Measurements from ENCODE around the gene STIL.
"Not testable (repeated sequence)": the region's sequence is repeated elsewhere in the genome, so short reads cannot be mapped to it uniquely, and the experiment has no call there.

The STIL gene

DNA sequence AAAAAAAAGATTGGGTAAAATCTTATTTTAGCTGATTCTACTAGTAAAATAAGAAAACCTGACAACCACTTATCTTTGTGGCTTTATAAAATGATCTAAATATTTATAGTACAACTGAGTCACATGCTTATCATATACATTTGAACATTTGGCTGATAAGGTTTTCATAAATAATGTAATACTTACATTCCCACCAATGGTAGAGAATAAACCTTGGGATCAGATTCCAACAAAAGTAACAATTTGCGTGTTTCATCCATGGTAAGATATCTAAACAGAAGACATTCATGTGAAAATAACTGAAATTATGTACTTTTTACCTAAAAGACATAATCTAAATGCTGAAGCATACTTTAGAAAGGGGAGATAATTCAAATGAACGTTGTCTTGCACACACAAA lies 18.4 kb downstream of the STIL start:
- TF ChIP-seq, protein P1, sequence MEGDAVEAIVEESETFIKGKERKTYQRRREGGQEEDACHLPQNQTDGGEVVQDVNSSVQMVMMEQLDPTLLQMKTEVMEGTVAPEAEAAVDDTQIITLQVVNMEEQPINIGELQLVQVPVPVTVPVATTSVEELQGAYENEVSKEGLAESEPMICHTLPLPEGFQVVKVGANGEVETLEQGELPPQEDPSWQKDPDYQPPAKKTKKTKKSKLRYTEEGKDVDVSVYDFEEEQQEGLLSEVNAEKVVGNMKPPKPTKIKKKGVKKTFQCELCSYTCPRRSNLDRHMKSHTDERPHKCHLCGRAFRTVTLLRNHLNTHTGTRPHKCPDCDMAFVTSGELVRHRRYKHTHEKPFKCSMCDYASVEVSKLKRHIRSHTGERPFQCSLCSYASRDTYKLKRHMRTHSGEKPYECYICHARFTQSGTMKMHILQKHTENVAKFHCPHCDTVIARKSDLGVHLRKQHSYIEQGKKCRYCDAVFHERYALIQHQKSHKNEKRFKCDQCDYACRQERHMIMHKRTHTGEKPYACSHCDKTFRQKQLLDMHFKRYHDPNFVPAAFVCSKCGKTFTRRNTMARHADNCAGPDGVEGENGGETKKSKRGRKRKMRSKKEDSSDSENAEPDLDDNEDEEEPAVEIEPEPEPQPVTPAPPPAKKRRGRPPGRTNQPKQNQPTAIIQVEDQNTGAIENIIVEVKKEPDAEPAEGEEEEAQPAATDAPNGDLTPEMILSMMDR (IDR thresholded peaks at IDR 0.05; ENCODE audit: extremely low read depth, insufficient read depth, missing control alignments): no peak
- DNase-seq (ENCODE audit: low spot score): no peak
- in situ Hi-C loops (cut with MboI; ENCODE audit: low pct_unique_long_range_greater_than_20kb, low sequenced_read_pairs, unreplicated experiment): no loop called here

DNA sequence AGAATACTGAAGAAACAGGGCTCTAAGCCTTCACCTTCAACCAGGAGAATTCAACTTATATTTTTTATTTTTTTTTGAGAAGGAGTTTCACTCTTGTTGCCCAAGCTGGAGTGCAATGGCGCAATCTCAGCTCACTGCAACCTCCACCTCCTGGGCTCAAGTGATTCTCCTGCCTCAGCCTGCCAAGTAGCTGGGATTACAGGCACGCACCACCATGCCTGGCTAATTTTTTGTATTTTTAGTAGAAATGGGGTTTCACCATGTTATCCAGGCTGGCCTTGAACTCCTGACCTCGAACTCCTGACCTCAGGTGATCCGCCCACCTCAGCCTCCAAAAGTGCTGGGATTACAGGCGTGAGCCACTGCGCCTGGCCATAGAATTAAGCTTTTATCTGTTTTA lies 19.1 kb downstream of the STIL start:
- in situ Hi-C loops (cut with MboI; ENCODE audit: low pct_unique_long_range_greater_than_20kb, low sequenced_read_pairs, unreplicated experiment); DNase-seq (ENCODE audit: low spot score): not testable (repeated sequence)

DNA sequence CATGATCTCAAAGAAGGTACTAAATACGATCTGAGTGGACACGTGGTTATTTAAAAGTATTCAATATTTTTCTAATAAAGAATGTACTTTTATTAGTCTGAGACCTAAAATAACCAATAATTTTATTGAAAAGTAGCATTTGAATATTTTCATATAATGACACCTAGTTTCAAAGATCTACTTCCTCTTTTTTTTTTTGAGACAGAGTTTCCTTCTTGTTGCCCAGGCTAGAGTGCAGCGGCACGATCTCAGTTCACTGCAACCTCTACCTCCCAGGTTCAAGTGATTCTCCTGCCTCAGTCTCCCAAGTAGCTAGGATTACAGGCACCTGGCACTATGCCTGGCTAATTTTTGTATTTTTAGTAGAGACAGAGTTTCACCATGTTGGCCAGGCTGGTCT lies 25.8 kb downstream of the STIL start:
- in situ Hi-C loops (cut with MboI; ENCODE audit: low pct_unique_long_range_greater_than_20kb, low sequenced_read_pairs, unreplicated experiment); DNase-seq (ENCODE audit: low spot score): not testable (repeated sequence)

DNA sequence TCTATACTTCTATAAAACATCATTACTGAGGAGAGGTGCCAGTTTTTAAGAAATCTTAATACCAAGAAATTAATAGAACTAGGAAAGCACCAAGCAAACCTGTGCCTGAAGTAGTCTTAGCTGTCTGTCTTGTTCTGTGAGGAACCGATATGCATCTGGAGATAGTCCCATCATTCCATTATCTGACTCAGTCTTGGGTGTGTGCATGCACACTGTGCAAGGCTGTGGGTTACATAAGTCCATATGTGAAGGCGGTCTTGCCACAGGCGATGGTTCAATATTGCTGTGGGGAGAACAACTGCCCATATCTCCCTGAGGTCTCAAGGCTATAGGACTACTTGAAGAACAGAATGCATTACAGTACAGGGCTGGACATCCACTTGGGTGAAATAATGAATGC lies 33.8 kb downstream of the STIL start:
- DNase-seq (ENCODE audit: low spot score): no peak
- in situ Hi-C loops (cut with MboI; ENCODE audit: low pct_unique_long_range_greater_than_20kb, low sequenced_read_pairs, unreplicated experiment): no loop called here
- TF ChIP-seq, protein P1 (IDR thresholded peaks at IDR 0.05; ENCODE audit: extremely low read depth, insufficient read depth, missing control alignments): no peak

GRCh38 chr1:47276850-47277249 lies 37.1 kb downstream of the STIL start:
- TF ChIP-seq, protein P1 (IDR thresholded peaks at IDR 0.05; ENCODE audit: extremely low read depth, insufficient read depth, missing control alignments): no peak
- in situ Hi-C loops (cut with MboI; ENCODE audit: low pct_unique_long_range_greater_than_20kb, low sequenced_read_pairs, unreplicated experiment): no loop called here
- no peak for DNase-seq (ENCODE audit: low spot score)

- in situ Hi-C loops (cut with MboI; ENCODE audit: low pct_unique_long_range_greater_than_20kb, low sequenced_read_pairs, unreplicated experiment); DNase-seq (ENCODE audit: low spot score): not testable (repeated sequence)
Observed at GRCh38 chr1:47275811-47276210, 38.1 kb downstream of the STIL start.

GRCh38 chr1:47265529-47265928 lies 48.4 kb downstream of the STIL start:
- in situ Hi-C loops (cut with MboI; ENCODE audit: low pct_unique_long_range_greater_than_20kb, low sequenced_read_pairs, unreplicated experiment); DNase-seq (ENCODE audit: low spot score): not testable (repeated sequence)

- TF ChIP-seq, protein P1 (IDR thresholded peaks at IDR 0.05; ENCODE audit: extremely low read depth, insufficient read depth, missing control alignments): peak; percentile 68
- in situ Hi-C loops (cut with MboI; ENCODE audit: low pct_unique_long_range_greater_than_20kb, low sequenced_read_pairs, unreplicated experiment): no loop called here
- DNase-seq (ENCODE audit: low spot score): peak; percentile 53
Observed at GRCh38 chr1:47262787-47263413, 51.0 kb downstream of the STIL start.

DNA sequence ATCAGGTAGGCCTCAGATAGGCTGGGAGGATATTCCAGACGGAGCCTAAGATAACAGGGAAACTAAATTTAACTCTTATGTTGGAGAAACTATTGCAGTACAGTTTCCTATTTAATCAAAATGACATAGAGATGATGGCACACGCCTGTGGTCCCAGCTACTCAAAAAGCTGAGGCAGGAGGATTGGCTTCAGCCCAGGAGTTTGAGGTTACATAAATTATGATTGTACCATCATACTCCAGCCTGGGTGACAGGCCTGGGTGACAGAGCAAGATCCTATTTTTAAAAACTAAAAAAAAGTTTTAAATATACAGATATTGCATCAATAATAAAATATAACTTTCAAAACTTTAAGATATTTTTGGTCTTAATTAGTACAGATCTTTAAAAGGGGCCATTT lies 56.7 kb downstream of the STIL start:
- no peak for DNase-seq (ENCODE audit: low spot score)
- in situ Hi-C loops (cut with MboI; ENCODE audit: low pct_unique_long_range_greater_than_20kb, low sequenced_read_pairs, unreplicated experiment): no loop called here

More for the DNA sequence above, 56.7 kb downstream of the STIL start:
- TF ChIP-seq, protein P1 (IDR thresholded peaks at IDR 0.05; ENCODE audit: extremely low read depth, insufficient read depth, missing control alignments): no peak
